Measurements from ENCODE around the gene MMD.

Gene MMD

DNA sequence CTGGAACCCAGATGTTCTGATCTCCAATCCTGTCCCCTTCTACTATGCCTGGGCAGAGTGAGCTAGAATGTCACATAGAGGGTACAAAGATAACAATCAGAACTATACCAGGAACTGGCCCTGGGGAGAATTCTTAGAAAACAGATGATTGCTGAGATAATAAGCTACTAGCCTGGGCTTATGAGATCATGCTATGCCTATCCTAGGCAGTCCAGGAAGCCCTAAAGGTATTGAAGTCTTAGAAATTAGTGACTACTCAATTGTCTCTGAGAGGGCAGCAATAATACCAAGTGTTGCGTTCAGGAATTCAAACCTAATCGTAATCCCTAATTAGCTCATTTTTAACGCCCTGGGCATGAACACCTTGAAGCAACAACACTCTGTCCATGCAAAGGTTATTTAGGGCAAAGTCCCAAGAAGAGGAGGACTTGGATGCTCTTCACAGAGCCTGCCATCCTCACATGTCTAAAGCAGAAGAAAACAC is 77.1 kb downstream of the MMD start:
- DNase-seq, result no peak

DNA sequence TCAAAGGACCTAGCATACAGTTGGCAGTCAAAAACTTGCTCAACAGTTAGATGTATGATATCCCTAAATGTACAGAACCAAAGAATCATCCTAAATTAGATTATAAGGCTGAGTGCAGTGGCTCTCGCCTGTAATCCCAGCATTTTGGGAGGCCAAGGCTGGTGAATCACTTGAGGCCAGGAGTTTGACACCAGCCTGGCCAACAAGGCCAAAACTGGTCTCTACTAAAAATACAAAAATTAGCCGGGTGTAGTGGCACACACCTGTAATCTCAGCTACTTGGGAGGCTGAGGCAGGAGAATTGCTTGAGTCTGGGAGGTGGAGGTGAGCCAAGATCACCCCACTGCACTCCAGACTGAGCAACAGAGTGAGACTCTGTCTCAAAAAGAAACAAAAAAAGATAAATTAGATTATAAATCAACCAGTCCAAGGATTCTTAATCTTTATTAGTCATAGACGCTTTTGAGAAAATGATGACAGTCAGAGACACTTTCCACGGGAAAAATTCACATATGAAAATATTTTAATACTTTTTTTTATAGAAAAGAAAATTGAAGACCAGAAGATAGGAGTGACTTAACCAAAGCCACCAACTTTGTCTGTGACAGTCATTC is 77.6 kb downstream of the MMD start:
- DNase-seq, result no peak

DNA sequence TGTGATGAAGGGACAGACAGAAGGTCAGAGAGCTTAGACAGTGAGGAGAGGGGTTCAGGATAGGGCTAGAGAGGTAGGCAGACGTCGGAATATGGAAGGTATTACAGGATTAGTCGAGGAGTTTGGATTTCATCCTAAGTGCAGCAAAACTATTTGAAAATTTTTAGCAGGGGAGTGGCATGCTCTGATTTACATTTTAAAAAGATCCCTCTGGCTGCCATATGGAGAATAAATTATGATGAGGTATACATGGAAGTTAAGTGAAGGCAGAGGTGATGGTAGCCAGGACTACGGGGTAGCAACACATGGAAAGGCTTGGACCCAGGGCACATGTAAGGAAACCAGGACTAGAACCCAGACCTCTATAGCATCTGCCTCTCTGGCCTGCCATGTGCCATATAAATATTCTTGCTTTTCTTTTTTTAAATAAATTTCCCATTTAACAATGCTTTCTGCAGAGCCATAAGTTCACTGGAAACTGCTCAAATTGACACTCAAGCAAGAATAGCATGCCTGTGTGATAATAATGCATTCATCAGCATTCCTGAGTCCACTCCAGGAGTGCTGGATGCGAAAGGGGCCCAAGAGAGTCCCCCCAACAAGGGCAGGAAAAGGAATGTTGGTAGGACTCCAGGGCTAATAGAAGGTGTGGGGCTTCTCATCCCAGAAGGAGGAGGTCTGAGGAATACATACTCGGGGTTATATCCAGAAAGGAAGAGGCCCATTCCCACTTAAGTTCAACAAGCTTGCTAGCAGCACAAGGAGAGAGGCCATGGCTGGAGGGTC is 78.6 kb downstream of the MMD start:
- DNase-seq, result no peak
